GM23338 (cell line): ENCODE measurements around the gene RSPH3. TPM values are rescaled to one million over a fixed set of nuclear protein-coding genes. Genes with fewer than 3 reads are reported as not detected.

Source experiments
- ATAC-seq: fragments of 200-7000 bp; cut with Tn5 transposase; 3 replicates; pipeline ENCODE4 v1.9.1; 2020
- DNase-seq: peaks from one replicate; pipeline ENCODE4 v3.0.0-alpha.2; 2015; ENCODE audit warnings: low spot score
- H2AFZ ChIP-seq: fragments of 200-600 bp; sonication (generic); 2 replicates; pipeline ENCODE4 v1.8.0; 2016; ENCODE audit warnings: antibody characterized with exemption, mild to moderate bottlenecking, moderate library complexity
- H3F3A ChIP-seq: fragments of 200-600 bp; sonication (generic); replicated peaks from 2 replicates; pipeline ENCODE4 v1.8.0; 2017; ENCODE audit warnings: antibody characterized with exemption, mixed run types, low read depth
- H3K27ac ChIP-seq: fragments of 200-600 bp; sonication (generic); 2 replicates; pipeline ENCODE4 v1.6.1; 2016; ENCODE audit warnings: low read depth
- H3K27me3 ChIP-seq: fragments of 200-600 bp; sonication (generic); 2 replicates; pipeline ENCODE4 v1.8.0; 2016; ENCODE audit warnings: mild to moderate bottlenecking, mixed run types, moderate library complexity; ENCODE audit not compliant: insufficient read depth
- H3K36me3 ChIP-seq: fragments of 200-600 bp; sonication (generic); 2 replicates; pipeline ENCODE4 v1.8.0; 2016; ENCODE audit warnings: mild to moderate bottlenecking; ENCODE audit not compliant: insufficient read depth
- H3K4me1 ChIP-seq: fragments of 200-600 bp; sonication (generic); 2 replicates; pipeline ENCODE4 v1.8.0; 2016; ENCODE audit warnings: mild to moderate bottlenecking, moderate library complexity; ENCODE audit not compliant: insufficient read depth
- H3K4me2 ChIP-seq: fragments of 200-600 bp; sonication (generic); 2 replicates; pipeline ENCODE4 v1.7.1; 2017; ENCODE audit warnings: mixed run types
- H3K4me3 ChIP-seq: fragments of 200-600 bp; sonication (generic); 2 replicates; pipeline ENCODE4 v1.6.1; 2016; ENCODE audit warnings: mixed run types
- H3K79me2 ChIP-seq: fragments of 200-600 bp; sonication (generic); replicated peaks from 2 replicates; pipeline ENCODE4 v1.8.0; 2017; ENCODE audit warnings: mild to moderate bottlenecking; ENCODE audit not compliant: insufficient read depth
- H3K9me2 ChIP-seq: fragments of 200-600 bp; sonication (generic); 2 replicates; pipeline ENCODE4 v1.8.0; 2017; ENCODE audit not compliant: insufficient read depth
- H4K20me1 ChIP-seq: fragments of 200-600 bp; sonication (generic); replicated peaks from 2 replicates; pipeline ENCODE4 v1.8.0; 2017; ENCODE audit warnings: mild to moderate bottlenecking; ENCODE audit not compliant: insufficient read depth
- H3K27ac Mint-ChIP-seq: 2 replicates; pipeline ENCODE4 v1.8.0; 2020; ENCODE audit warnings: inconsistent platforms, mild to moderate bottlenecking, moderate library complexity, mixed read lengths
- H3K27me3 Mint-ChIP-seq: 3 replicates; pipeline ENCODE4 v1.8.0; 2022; ENCODE audit warnings: low read depth, mild to moderate bottlenecking, moderate library complexity, mixed read lengths, inconsistent platforms; ENCODE audit not compliant: insufficient read depth, poor library complexity
- H3K36me3 Mint-ChIP-seq: 3 replicates; pipeline ENCODE4 v1.8.0; 2021; ENCODE audit warnings: low read depth, mild to moderate bottlenecking, inconsistent platforms, moderate library complexity, mixed read lengths
- H3K4me1 Mint-ChIP-seq: 3 replicates; pipeline ENCODE4 v1.8.0; 2020; ENCODE audit warnings: mild to moderate bottlenecking, inconsistent platforms, mixed read lengths
- H3K4me3 Mint-ChIP-seq: 3 replicates; pipeline ENCODE4 v1.8.0; 2021; ENCODE audit warnings: moderate library complexity, mild to moderate bottlenecking, inconsistent platforms, mixed read lengths
- H3K9me3 Mint-ChIP-seq: 3 replicates; pipeline ENCODE4 v1.8.0; 2020; ENCODE audit warnings: moderate library complexity, mild to moderate bottlenecking, inconsistent platforms, mixed read lengths
- CREB1 ChIP-seq: fragments of 250-450 bp; sonication (Bioruptor Pico); IDR thresholded peaks from 2 replicates; pipeline ENCODE4 v1.5.0; 2020; ENCODE audit warnings: low read depth, mild to moderate bottlenecking, moderate library complexity
- EZH2phosphoT487 ChIP-seq: fragments of 200-600 bp; sonication (generic); IDR thresholded peaks from one replicate; pipeline ENCODE4 v1.8.1; 2018; ENCODE audit warnings: antibody characterized with exemption; ENCODE audit not compliant: unreplicated experiment
- ZNF114 ChIP-seq: fragments of 250-450 bp; sonication (Bioruptor Pico); IDR thresholded peaks from 2 replicates; pipeline ENCODE4 v1.5.0; 2020; ENCODE audit warnings: mild to moderate bottlenecking, moderate library complexity
- polyA plus RNA-seq: library from polyadenylated mRNA; unstranded; fragments of >200 nt; fragmentation: Nextera tagmentation; extraction: Ambion mirVana; gene quantifications from 2 replicates; pipeline ENCODE4 v1.2.1, GENCODE V29; 2016
- total RNA-seq: library from RNA; depleted of rRNA; stranded (reverse); fragments of >200 nt; shearing (Covaris generic); gene quantifications from 2 replicates; pipeline ENCODE4 v1.2.3, GENCODE V29; 2014
- TF ChIP-seq, protein P1 (sequence below), 2 experiments: fragments of 200-600 bp in 1 of 2; sonication (generic) in 1 of 2; conservative IDR thresholded peaks; 2 replicates each; pipeline versions ENCODE4 v1.5.1 to v1.6.1; 2016 to 2017; ENCODE audit warnings: antibody characterized with exemption in 2 of 2, low read depth in 2 of 2, mild to moderate bottlenecking in 2 of 2, moderate library complexity in 1 of 2
- TF ChIP-seq, protein P2 (sequence below): fragments of 250-450 bp; sonication (Bioruptor Pico); IDR thresholded peaks from 2 replicates; pipeline ENCODE4 v1.5.0; 2020; ENCODE audit warnings: mild to moderate bottlenecking, moderate library complexity

Gene RSPH3
- total and polyA plus RNA-seq, 2 experiments from 2014 or later: 1.7 to 3.9 TPM

DNA sequence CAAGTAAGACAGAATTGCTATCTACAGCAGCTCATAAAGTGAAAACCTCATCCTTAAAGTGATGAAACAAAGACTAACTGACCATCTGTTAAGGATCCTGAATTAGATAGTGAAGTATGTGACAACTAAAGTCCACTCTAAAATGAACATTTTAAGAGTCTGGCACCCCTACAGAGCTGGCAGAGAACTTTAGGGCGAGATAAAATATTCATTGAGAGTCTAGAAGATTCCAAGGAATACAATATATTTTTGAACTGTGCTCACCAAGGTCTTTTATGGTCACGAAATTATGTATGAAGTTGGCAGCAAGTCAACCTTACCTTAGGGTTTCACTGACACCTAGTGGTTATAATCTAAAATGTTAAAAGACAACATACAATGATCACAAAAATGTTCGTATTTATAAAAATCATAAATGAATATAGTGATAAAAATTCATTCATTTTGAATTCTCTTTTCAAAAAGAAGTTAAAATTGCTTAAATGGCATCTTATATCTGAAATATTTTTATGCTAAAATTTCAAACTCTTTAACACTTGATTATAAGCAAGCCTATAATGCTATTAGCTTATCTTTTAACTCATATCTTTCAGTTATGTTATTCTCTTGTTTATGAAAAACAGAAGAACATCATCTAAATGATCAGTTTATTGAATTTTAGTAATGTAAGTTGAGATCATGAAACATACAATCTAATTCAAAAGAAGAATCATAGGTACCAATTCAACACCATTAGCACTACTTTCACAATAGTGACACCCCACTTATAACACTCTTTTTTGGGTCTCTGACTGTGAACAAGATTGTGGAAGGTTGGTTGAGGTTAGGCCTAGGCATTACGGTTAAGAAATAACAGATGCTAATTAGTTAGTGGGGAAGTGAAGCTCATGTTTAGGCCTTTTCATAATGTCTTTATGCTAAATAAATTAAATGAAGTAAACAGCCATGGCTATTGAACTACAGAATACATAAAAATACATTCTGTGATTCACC is 27.5 kb downstream of the RSPH3 start:
- Histone ChIP-seq H3K9me2 (no peaks in the 10 kb centered on the region), H3K4me2 (no peak overlapping the region), H3K4me3 (no peak overlapping the region), H3K27ac (no peak overlapping the region), H3K79me2 (no peaks in the 10 kb centered on the region), H2AFZ (no peak overlapping the region), H3K4me1 (no peaks in the 10 kb centered on the region), H3K36me3 (0 out of 2 replicates have a peak, but pooled peaks cover 5% of the 10 kb centered on the region), H3K27me3 (no peaks in the 10 kb centered on the region), H4K20me1 (no peaks in the 10 kb centered on the region), H3F3A (no peaks in the 10 kb centered on the region)
- H3K4me1 Mint-ChIP-seq: peaks cover 10% of the 10 kb centered on the region; the same call in 2 of the 3 replicates
- ATAC-seq (peak; percentile 39), DNase-seq (peak; percentile 72)
- peaks cover 23% of the 10 kb centered on the region for H3K9me3 Mint-ChIP-seq
- peaks cover 19% of the 10 kb centered on the region for H3K36me3 Mint-ChIP-seq
- peaks cover 4% of the 10 kb centered on the region for H3K27me3 Mint-ChIP-seq
- no peak overlapping the region for H3K27ac Mint-ChIP-seq
- no peak overlapping the region for H3K4me3 Mint-ChIP-seq
- TF ChIP-seq CREB1 (no peak), EZH2phosphoT487 (no peak), ZNF114 (CRISPR knock-in tag) (no peak)
- TF ChIP-seq, protein P1, sequence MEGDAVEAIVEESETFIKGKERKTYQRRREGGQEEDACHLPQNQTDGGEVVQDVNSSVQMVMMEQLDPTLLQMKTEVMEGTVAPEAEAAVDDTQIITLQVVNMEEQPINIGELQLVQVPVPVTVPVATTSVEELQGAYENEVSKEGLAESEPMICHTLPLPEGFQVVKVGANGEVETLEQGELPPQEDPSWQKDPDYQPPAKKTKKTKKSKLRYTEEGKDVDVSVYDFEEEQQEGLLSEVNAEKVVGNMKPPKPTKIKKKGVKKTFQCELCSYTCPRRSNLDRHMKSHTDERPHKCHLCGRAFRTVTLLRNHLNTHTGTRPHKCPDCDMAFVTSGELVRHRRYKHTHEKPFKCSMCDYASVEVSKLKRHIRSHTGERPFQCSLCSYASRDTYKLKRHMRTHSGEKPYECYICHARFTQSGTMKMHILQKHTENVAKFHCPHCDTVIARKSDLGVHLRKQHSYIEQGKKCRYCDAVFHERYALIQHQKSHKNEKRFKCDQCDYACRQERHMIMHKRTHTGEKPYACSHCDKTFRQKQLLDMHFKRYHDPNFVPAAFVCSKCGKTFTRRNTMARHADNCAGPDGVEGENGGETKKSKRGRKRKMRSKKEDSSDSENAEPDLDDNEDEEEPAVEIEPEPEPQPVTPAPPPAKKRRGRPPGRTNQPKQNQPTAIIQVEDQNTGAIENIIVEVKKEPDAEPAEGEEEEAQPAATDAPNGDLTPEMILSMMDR (conservative IDR thresholded peaks at IDR 0.05; ENCODE audit: low read depth in 2 of 2): peak; percentile 68 to 76
- TF ChIP-seq, protein P2, sequence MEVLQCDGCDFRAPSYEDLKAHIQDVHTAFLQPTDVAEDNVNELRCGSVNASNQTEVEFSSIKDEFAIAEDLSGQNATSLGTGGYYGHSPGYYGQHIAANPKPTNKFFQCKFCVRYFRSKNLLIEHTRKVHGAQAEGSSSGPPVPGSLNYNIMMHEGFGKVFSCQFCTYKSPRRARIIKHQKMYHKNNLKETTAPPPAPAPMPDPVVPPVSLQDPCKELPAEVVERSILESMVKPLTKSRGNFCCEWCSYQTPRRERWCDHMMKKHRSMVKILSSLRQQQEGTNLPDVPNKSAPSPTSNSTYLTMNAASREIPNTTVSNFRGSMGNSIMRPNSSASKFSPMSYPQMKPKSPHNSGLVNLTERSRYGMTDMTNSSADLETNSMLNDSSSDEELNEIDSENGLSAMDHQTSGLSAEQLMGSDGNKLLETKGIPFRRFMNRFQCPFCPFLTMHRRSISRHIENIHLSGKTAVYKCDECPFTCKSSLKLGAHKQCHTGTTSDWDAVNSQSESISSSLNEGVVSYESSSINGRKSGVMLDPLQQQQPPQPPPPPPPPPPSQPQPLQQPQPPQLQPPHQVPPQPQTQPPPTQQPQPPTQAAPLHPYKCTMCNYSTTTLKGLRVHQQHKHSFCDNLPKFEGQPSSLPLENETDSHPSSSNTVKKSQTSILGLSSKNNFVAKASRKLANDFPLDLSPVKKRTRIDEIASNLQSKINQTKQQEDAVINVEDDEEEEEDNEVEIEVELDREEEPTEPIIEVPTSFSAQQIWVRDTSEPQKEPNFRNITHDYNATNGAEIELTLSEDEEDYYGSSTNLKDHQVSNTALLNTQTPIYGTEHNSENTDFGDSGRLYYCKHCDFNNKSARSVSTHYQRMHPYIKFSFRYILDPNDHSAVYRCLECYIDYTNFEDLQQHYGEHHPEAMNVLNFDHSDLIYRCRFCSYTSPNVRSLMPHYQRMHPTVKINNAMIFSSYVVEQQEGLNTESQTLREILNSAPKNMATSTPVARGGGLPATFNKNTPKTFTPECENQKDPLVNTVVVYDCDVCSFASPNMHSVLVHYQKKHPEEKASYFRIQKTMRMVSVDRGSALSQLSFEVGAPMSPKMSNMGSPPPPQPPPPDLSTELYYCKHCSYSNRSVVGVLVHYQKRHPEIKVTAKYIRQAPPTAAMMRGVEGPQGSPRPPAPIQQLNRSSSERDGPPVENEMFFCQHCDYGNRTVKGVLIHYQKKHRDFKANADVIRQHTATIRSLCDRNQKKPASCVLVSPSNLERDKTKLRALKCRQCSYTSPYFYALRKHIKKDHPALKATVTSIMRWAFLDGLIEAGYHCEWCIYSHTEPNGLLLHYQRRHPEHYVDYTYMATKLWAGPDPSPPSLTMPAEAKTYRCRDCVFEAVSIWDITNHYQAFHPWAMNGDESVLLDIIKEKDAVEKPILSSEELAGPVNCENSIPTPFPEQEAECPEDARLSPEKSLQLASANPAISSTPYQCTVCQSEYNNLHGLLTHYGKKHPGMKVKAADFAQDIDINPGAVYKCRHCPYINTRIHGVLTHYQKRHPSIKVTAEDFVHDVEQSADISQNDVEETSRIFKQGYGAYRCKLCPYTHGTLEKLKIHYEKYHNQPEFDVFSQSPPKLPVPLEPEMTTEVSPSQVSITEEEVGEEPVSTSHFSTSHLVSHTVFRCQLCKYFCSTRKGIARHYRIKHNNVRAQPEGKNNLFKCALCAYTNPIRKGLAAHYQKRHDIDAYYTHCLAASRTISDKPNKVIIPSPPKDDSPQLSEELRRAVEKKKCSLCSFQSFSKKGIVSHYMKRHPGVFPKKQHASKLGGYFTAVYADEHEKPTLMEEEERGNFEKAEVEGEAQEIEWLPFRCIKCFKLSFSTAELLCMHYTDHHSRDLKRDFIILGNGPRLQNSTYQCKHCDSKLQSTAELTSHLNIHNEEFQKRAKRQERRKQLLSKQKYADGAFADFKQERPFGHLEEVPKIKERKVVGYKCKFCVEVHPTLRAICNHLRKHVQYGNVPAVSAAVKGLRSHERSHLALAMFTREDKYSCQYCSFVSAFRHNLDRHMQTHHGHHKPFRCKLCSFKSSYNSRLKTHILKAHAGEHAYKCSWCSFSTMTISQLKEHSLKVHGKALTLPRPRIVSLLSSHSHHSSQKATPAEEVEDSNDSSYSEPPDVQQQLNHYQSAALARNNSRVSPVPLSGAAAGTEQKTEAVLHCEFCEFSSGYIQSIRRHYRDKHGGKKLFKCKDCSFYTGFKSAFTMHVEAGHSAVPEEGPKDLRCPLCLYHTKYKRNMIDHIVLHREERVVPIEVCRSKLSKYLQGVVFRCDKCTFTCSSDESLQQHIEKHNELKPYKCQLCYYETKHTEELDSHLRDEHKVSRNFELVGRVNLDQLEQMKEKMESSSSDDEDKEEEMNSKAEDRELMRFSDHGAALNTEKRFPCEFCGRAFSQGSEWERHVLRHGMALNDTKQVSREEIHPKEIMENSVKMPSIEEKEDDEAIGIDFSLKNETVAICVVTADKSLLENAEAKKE: no peak
